HT1080 (cell line): ENCODE results near the gene NTNG2. TPM values are rescaled to one million over a fixed set of nuclear protein-coding genes. Genes with fewer than 3 reads are reported as not detected.
"Not testable (repeated sequence)": the region's sequence is repeated elsewhere in the genome, so short reads cannot be mapped to it uniquely, and the experiment has no call there.

Experiments
- DNase-seq: peaks from one replicate; pipeline ENCODE4 v3.0.0-alpha.2; 2015; ENCODE audit warnings: low read depth
- polyA plus RNA-seq, 2 experiments: library from polyadenylated mRNA; depleted of rRNA; stranded (reverse); fragments of >200 nt; gene quantifications; 2 replicates each; pipeline ENCODE4 v1.2.3, GENCODE V29; 2015
- total RNA-seq: library from RNA; depleted of rRNA; stranded (reverse); fragments of >200 nt; shearing (Covaris generic); gene quantifications from 2 replicates; pipeline ENCODE4 v1.2.3, GENCODE V29; 2014; rRNA removed

NTNG2 gene, protein sequence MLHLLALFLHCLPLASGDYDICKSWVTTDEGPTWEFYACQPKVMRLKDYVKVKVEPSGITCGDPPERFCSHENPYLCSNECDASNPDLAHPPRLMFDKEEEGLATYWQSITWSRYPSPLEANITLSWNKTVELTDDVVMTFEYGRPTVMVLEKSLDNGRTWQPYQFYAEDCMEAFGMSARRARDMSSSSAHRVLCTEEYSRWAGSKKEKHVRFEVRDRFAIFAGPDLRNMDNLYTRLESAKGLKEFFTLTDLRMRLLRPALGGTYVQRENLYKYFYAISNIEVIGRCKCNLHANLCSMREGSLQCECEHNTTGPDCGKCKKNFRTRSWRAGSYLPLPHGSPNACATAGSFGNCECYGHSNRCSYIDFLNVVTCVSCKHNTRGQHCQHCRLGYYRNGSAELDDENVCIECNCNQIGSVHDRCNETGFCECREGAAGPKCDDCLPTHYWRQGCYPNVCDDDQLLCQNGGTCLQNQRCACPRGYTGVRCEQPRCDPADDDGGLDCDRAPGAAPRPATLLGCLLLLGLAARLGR
- 1.1 and 2.6 TPM in 2 replicates for total RNA-seq
- polyA plus RNA-seq (2015; cell fraction: cytosol; rRNA removed): 0.71 and 0.78 TPM in 2 replicates
- polyA plus RNA-seq (2015; cell fraction: nucleus; rRNA removed): 1.0 and 2.5 TPM in 2 replicates

DNA sequence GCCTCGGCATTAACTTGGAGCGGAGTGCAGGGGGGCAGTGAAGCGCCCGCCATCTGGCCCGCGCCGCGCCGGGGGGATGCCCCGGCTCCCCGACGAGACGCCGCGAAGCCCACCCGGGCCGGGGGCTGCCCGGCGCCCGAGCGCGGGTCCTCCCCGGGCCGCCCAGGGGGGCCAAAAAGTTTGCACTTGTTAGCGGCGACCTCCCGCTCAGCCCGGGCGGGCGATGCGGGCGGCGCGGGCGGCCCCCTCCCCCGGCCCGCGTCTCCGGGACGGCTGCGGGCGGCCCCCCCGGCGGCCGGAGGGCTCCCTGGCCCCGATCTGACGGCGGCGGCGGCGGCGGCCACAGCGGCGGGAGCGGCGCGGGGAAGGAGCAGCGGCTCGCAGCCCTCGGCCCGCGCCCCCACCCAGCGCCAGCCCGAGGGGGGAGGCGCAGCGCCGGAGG lies at the start of gene NTNG2:
TSS of gene NTNG2 (plus strand) at position 316 of the 442 bp plus-strand sequence. CDS start 4,774 bp downstream, outside the sequence.
- no peak for DNase-seq

DNA sequence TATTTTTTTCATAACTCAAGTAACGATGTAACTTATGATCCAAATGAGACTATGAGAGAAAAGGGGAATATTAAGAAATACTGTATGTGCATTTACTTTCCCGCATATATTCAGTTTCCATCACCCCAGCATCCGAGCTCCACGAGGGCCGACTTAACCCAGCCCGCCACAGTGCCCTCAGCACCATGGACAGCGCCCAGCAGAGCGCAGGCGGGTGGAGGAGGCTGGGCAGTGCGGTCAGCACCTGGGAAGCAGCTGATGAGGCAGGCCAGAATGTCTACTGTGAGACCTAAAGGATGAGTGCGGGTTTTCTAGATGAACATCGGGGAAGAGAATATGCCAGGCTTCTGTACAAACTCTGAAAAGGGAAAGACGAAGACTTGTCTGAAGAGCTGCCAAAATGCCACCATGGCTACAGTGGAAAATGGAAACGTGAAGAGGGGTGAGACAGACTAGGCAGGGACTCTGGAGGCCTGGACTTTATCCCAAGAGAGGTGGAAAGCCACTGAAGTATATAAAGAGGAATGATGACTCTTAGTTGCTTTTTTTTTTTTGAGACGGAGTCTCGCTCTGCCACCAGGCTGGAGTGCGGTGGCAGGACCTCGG lies 47.7 kb upstream of the NTNG2 start:
- peak; percentile 64 for DNase-seq

DNA sequence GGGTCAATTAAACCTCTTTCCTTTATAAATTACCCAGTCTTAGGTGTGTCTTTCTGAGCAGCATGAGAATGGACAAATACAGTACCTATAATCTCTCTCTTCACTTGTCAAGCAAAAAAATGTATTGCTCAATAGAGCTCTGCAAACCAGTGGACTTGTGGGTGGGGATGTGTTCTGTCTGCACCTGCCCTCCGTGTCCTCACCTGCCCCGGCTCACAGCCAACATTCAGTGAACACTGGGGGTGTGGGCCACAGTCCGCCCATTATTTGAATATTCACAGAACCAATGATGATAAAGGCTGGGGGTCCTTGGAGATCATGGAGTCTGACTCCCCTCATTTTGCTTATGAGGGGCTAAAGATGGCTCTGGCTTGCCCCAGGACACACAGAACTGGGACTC lies 45.3 kb upstream of the NTNG2 start:
- no peak for DNase-seq

DNA sequence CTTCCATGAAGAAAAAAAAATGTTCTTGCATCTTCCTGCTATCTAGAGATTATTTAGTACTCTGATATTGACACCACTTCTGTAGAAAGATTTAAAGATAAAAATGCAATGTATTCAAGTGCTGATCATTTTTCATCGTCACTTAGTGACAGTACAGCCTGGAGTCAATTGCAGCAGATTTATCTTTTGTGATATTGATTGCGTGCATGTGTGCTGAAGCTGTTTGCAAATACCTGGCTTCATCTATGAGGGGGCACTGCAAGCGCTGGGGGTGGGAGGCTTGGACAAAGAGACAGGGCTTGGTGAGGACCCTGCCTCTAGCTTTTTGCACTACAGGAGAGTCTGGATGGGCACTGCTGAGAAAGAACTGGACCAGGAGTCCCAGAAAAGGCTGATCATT lies 44.2 kb upstream of the NTNG2 start:
- no peak for DNase-seq

DNA sequence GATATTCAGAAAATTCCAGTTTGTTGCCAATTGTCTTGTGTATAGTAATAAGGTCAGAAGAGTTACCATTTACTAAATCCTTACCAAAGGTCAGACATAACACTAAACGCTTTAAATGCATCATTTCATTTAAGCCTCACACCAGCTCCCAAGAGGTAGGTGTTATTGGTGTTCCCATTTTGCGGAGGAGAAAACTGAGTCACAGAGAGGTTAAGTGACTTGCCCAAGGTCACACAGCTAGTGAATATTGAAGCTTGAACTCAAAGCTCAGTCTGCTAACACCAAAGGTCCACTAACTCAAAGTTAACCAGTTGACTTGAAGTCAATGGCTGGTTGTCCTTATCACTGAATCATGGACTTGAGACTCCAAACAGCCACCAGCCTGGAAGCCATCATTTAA lies 40.8 kb upstream of the NTNG2 start:
- no peak for DNase-seq

DNA sequence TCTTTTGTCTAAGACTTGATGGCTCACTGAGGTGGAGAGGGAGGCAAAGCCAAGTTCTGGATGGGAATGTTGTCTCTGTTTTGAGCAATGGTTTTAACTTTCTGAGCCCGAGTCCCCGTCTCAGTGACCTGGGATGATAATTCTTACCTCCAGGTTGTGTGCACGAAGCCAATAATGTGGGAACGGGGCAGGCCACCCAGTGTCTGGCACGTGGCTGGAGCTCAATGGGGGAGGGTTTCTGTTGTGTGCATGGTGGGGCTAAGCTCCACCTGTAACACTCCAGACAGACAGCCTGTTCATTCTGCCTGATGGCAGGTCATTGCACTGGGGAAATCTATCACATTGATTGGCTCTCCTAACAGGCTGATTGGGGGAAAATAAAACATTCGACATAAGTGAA lies 37.1 kb upstream of the NTNG2 start:
- DNase-seq: no peak

DNA sequence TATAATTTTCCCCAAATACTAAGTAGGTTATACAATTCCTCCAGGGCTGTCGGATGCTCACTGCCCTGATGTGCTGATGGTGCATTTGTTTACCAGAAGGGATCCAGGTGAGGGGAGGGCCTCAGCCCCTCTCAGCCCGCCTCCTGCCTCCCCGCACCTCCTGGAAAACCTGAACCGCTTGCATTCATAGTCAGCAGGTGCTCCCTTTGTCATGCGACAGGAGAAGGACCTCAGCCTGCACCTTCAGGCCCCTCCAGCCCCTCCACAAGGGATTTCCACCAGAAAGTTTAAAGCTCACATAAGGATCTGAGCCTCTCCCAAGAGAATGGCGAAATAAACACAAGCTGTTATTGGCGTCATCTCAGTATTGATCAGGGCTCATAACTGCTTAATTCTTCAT lies 36.5 kb upstream of the NTNG2 start:
- DNase-seq: no peak

DNA sequence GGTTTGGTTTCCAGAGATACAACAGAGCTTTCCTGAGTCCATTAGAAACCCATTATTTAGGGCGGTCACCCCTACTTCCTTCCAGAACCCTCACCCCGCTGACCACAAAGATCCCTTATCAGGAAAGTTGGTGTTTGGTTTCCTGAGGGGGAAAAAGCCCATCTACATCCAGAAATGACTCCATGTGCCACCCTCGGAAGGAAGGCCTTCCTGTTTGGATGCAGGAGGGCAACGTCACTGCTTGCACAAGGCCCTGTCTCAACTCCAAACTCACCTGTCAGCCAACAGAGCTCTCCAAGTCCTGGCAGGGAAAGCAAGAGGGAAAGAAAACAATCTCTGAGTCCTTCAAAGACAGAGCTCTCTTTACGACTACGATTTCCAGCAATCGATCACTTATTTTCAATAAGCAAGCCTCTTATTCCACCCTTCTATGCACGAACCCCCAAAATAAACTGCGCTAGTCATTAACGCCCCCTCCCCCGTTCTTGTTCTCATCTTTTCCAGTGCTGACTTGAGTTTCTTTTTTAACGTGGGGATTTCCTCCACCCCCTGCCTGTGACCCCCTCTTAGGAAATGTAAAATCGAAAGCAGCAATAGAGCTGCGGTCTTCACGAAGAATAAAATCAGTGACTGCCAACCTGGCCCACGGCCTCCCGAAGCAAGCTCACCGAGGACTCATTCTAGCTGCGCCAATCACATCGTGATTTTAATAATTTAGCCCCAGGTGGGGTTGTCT lies 35.7 kb upstream of the NTNG2 start:
- no peak for DNase-seq

DNA sequence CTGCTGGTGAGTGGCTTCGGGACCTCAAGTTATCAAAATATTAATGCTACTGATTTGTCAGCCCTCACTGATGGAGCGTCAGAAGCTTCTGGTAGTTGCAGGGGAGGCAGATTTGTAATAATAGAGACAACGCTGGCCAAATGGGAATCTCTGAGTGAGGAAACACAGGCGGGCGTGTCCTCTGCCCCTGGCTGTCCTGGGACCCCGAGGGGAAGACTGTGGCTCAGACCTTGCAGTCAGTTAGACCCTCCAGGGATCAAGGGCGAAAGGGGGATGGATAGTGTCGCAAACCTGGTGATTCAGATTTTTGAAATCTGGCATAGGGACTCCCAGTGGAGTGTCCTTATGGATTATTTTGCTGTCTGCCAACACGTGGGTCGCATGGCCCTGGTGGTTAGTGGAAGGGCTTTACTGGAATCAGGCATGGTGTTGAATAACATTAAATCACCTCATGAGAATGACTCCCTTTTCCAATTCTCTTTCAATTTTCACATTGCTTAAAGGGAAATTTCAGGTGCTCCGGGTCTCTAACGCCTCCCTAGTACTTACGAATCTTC lies 35.1 kb upstream of the NTNG2 start:
- no peak for DNase-seq

DNA sequence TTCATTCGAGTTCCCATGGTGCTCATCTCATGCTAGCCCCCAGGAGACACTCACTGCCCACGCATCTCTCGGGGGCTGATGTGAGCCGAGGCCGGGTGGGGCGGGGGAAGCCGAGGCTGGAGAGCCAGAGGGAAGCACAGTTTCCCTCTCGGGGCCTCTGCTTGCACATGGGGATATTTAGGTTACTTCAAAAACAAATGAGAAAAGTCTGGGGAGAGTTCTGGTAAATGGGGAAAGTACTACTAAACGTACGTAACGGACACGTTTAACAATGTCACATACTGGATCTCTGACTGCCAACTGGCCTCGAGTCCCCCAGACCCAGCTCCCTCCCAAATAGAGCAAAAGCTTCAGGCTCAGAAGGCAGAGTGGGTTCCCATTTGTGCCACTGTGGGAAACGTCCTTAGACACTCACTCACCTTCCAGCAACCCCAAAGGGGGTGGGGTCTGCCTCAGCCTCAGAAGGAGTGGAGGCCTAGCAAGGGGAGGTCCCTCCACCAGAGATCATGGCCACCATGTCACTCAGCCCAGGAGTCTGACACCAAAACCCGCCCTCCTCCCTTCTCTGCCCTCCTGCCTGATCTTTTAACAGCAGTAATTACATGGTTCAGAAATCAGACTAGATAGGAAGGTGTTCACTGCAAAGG lies 33.8 kb upstream of the NTNG2 start:
- DNase-seq: no peak

DNA sequence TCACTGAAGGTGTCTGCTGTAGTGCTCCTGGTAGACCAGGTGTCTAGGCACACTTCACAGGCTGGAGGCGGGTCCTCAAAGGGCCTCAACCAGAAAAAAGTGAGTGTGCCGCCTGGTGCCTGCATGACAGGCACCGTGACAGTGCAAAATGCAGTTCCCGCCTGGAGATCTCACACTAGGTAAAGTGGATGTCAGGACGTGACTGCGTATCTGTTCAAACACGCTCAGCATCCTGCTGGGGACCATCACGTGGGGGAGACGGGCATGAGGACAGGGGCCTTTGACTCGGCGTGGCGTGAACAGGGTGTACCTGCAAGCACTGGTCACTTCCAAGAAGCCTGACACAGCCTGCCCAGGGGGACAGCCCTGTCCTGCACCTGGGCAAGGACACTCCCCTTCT lies 32.3 kb upstream of the NTNG2 start:
- no peak for DNase-seq

DNA sequence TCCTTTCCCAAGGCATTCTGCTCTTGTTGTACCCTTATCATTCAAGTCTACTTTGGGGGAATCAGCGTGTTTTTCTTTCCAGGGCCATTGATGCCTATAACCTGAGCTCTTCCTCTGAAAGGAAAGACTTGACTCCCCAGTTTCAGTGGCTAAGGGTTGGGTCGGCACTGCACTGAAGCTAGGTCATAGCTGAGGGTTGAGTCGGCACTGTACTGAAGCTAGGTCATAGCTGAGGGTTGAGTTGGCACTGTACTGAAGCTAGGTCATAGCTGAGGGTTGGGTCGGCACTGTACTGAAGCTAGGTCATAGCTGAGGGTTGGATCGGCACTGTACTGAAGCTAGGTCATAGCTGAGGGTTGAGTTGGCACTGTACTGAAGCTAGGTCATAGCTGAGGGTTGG lies 27.8 kb upstream of the NTNG2 start:
- not testable (repeated sequence) for DNase-seq

DNA sequence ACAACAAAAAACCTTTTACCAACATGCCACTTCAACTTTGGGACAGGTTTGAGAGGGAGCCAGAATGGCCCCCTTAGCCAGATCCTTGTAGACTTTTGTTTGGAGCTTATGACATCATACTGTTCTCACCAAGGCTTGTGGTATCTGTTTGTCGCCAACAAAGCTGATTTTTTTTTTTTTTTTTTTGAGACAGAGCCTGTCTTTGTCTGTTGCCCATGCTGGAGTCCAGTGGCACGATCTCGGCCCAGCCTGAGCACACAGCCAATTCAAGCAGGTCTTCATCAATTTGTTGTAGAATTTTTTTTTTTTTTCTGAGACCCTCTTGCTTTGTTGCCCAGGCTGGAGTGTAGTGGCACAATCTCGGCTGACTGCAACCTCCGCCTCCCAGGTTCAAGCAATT lies 26.4 kb upstream of the NTNG2 start:
- DNase-seq: no peak

DNA sequence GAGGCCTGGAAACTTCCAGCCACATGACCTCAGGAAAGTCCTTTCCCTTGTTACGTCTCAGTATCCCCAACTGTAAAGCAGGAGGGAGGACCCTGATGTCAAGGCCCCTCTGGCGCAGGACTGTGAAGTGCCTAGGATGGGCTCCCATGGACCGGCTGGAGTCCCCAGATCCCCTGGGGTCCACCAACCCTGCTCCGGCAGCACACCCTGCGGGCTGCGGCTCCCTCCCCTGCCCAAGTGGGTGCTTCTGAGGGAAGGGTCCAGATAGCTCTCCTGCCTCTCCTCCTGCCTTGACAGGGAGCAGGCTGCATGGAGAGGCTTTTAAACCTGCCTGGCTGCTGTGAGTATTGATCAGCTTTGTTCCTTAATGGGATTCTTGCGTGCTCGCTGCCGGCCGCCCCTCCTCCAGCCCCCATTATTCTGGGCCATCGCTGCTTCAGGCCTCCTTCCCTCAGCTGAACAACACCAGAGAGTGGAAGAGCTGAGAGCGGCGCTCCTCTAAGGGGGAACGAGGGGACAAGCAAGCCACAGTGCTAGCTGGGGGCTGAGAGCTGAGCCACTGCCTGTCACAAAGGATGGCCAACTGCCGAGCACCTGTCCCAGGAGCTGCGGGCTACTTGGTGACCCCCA lies 25.6 kb upstream of the NTNG2 start:
- no peak for DNase-seq

DNA sequence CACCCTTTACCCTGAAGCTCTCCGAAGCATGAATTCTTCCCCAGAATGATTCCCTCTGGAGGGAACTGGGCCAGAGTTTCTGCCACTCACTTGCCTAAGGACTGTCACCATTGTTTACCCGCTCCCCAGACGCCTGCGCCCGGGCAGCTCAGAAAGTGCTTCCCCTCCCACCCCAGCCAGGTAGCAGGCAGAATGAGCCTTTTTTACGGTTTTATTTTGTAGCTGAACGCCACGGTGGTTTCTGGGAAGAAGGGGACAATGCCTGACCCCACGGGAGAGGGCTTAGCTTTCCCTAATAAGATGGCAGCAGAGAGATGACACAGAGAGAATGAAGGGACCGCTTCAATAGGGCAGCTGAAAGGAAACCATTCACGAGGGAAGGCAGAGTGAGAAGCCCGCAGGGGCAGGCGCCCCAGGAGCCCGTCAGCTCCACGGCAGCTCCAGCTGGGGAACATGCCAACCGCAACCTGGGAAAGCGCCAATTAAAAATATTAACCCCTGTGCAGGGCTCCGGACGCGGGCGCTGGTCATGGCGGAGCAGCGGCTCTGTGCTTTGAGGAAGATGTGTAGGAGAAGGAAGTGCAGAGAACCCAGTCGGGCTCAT lies 20.4 kb upstream of the NTNG2 start:
- peak; percentile 29 for DNase-seq

DNA sequence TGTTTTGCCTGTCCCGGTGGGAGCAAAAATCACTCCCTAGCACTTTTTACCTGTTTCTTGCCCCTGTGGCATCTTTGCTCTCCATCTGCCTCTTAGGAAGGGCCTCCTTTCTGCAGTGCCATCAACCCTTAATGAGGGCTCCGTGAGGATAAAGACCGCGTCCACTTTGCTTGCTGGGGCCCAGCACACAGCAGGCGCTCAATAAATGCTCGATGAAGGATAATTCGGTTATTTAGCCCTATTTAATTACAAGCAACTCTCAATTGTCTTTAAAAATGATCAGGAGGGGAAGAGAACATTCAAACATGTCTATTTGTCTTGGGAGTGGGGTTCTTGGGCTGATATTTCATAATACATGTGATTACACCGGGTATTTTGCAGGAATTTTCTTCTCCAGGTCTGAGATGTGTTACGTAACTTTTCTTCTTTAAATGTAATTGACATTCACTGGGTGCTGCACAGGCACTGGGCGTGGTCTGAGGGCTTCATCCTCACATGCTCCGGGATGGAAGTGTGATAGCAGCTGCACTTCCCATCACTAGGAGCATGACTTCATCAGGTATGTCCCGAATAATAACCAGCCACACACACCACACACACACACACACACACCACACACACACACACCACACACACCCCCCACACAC lies 19.8 kb upstream of the NTNG2 start:
- peak; percentile 22 for DNase-seq

DNA sequence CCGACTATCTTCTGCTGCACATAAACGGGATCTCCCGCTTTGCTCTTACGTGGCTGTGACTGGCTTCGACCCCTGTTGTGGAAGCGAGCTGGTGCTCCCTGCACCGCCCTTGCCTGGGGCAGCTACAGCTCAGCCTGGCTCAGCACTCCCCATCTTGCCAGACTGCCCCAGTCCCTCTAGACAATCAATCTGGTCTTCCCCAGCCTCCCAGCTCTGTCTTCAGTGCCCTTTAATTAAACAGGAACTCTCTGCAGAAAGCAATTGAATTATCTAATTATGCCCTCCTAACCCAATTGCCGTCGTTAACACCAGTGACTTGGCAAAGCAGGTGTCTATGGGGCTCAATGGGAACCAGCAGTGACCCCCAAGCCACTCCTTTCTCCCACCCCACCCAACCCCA lies 18.9 kb upstream of the NTNG2 start:
- no peak for DNase-seq

DNA sequence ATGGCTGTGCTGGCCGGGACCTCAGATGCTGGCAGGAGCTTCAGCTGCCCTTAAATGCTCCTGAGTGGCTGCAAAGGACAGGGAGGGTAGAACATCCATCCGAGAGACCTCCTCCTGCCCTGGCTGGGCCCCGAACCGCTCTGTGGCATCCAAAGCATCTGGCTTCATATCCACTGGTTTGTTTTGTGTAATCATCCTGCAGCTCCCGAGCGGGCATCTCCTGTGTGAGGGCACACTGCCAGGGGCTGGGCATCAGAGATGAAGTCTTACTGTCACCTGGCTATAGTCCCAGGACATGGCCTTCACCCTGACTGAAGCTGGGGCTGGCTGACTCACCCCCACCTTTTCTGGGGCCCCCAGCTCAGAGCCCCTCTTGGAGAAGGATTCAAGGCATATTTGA lies 18.5 kb upstream of the NTNG2 start:
- no peak for DNase-seq

DNA sequence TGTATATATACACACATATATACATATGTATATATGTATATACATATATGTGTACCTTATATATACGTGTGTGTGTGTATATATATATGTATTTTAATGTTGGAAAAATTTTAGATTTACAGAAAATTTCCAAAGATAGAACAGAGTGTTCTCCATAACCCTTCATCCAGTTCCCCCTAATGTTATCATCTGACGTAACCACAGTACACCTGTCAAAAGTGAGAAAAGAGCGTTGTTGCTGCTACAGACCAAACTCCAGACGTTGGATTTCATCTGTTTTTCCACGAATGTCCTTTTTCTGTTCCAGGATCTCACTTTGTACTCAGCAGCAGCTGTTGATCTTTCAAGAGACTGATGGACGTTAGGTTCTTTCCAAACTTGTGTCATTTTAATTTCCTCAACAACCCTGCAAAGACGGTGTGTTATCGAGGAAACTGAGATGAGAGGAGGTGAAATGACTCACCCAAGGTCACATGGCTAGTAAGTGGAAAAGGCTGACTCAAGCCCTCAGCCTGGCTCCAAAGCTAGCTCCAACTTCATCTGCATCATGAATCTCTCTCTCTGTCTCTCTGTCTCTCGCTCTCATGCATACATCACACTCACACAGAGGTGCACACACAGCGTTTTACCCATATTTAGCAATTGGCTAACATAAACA lies 17.0 kb upstream of the NTNG2 start:
- peak; percentile 71 for DNase-seq
